NCI-H1092 (cell line): Measurements from ENCODE around the gene MPG.
"Not testable (repeated sequence)": the region's sequence is repeated elsewhere in the genome, so short reads cannot be mapped to it uniquely, and the experiment has no call there.

ENCODE experiments used
- DNase-seq: peaks from one replicate; lab custom pipeline; 2025; lab: John Stamatoyannopoulos, UW

The MPG gene

GRCh38 chr16:112153-112840, 34.3 kb downstream of the MPG start:
- no peak for DNase-seq

GRCh38 chr16:114327-114726, 36.3 kb downstream of the MPG start:
- no peak for DNase-seq

- no peak for DNase-seq
Measured at GRCh38 chr16:116015-116414, 38.0 kb downstream of the MPG start.

GRCh38 chr16:117379-118365, 39.6 kb downstream of the MPG start:
- peak; percentile 26 for DNase-seq

- no peak for DNase-seq
Measured at GRCh38 chr16:118857-119256, 40.8 kb downstream of the MPG start.

GRCh38 chr16:119295-119694, 41.3 kb downstream of the MPG start:
- no peak for DNase-seq

- DNase-seq: no peak
Measured at GRCh38 chr16:119835-120491, 41.9 kb downstream of the MPG start.

GRCh38 chr16:120756-121155, 42.7 kb downstream of the MPG start:
- DNase-seq: no peak

- no peak for DNase-seq
Measured at GRCh38 chr16:122361-122760, 44.3 kb downstream of the MPG start.

GRCh38 chr16:123558-124350, 45.7 kb downstream of the MPG start:
- not testable (repeated sequence) for DNase-seq

- DNase-seq: no peak
Measured at GRCh38 chr16:125011-125410, 47.0 kb downstream of the MPG start.

GRCh38 chr16:129075-129474, 51.0 kb downstream of the MPG start:
- no peak for DNase-seq

- no peak for DNase-seq
Measured at GRCh38 chr16:130533-131173, 52.6 kb downstream of the MPG start.

- no peak for DNase-seq
Measured at GRCh38 chr16:132120-132519, 54.1 kb downstream of the MPG start.

GRCh38 chr16:133716-134115, 55.7 kb downstream of the MPG start:
- no peak for DNase-seq
